H1 (cell line): ENCODE results near the gene OSBPL6. TPM values are rescaled to one million over a fixed set of nuclear protein-coding genes. Genes with fewer than 3 reads are reported as not detected.

Experiments
- ATF3 ChIP-seq: IDR thresholded peaks from 2 replicates; pipeline ENCODE4 v1.6.1; 2011; ENCODE audit warnings: low read depth, mild to moderate bottlenecking, low read length; ENCODE audit not compliant: insufficient read depth
- BACH1 ChIP-seq: IDR thresholded peaks from 2 replicates; pipeline ENCODE4 v1.6.1; 2012; ENCODE audit warnings: low read length, improper control_type of control experiment
- BCL11A ChIP-seq, 2 experiments: IDR thresholded peaks; one replicate each; pipeline ENCODE4 v1.6.1; 2011; ENCODE audit warnings: low read depth in 2 of 2, low read length in 2 of 2, mild to moderate bottlenecking in 2 of 2
- CTCF ChIP-seq, 3 experiments: IDR thresholded peaks; 1 replicate in 2 of 3; 2 replicates in 1 of 3; pipeline versions ENCODE4 v1.5.1 to v1.6.1; 2011; ENCODE audit warnings: low read length in 3 of 3, mild to moderate bottlenecking in 3 of 3, inconsistent platforms in 2 of 3, low read depth in 1 of 3, moderate library complexity in 1 of 3; ENCODE audit not compliant: insufficient read depth in 1 of 3; ENCODE audit errors: control extremely low read depth in 1 of 3
- KDM1A ChIP-seq: fragments of 200-600, 300-600 bp; sonication (generic); IDR thresholded peaks from 2 replicates; pipeline ENCODE4 v1.7.1; 2016; ENCODE audit warnings: mild to moderate bottlenecking, low read length, borderline replicate concordance
- POLR2A ChIP-seq, 2 experiments: IDR thresholded peaks; 1 replicate in 1 of 2; 2 replicates in 1 of 2; pipeline ENCODE4 v1.6.1; 2011; ENCODE audit warnings: low read depth in 2 of 2, low read length in 2 of 2, mild to moderate bottlenecking in 2 of 2; ENCODE audit errors: control extremely low read depth in 1 of 2
- SP4 ChIP-seq: IDR thresholded peaks from 2 replicates; pipeline ENCODE4 v1.6.1; 2012; ENCODE audit warnings: low read length, inconsistent platforms
- TCF12 ChIP-seq: IDR thresholded peaks from 2 replicates; pipeline ENCODE4 v1.6.1; 2011; ENCODE audit warnings: low read depth, mild to moderate bottlenecking, low read length
- TEAD4 ChIP-seq: IDR thresholded peaks from 2 replicates; pipeline ENCODE4 v1.6.1; 2012; ENCODE audit warnings: low read depth, low read length, inconsistent platforms, mixed read lengths
- polyA plus RNA-seq, 7 experiments: library from polyadenylated mRNA; depleted of rRNA in 3 of 7; stranded (reverse) in 5 of 7; unstranded in 2 of 7; fragments of >200 nt in 5 of 7; fragments of 200-250 nt in 2 of 7; gene quantifications; 1 replicate in 5 of 7; 2 replicates in 1 of 7; 4 replicates in 1 of 7; pipeline versions ENCODE4 v1.2.1 to v1.2.3, GENCODE V29; 2011 to 2013; ENCODE audit warnings: missing spikeins in 2 of 7, mixed read lengths in 2 of 7
- total RNA-seq: library from RNA; stranded (reverse); fragmentation: NEBNext Ultra II Directional; extraction: Animal tissue kit (Norgen Biotek cat#: 25700); gene quantifications from 2 replicates; pipeline ENCODE4 v1.2.1, GENCODE V29; 2021

The OSBPL6 gene
- total and polyA plus RNA-seq, 2 of the 8 experiments (the other 6 are each of a cell fraction or from before 2014, with no cell fraction given): 1.7 to 5.6 TPM

DNA sequence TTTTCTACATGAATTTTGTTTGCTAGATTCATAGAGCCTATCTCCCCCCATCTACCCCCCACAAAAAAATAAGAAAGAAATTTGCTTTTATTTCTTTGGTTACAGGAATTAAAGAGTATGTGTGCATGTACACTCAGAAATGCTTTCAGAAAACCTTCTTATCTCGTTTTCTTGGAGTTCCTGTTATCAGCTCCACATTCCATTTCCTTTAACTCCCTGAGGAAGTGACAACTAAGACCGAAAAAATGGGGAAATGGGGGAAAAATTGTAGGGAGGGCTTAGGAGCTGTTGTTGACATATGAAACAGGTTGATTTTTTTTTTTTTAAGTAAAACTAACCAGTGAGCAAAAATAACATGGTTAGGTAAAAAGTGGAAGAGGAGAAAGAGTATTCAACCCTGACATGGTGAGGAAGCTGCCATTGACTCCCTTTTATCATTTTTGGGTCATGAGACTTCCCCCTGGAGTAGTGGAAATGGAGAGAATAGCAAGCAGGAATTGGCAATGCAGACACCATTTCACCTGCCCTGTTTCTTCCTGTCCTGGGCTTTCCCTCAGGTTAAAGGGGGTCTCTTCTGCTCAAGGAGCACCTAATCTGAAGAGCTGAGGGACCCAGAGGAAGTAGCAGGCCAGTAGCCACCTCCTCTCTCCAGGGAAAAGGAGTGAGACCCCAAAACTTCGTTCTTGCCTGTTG lies 93.5 kb downstream of the OSBPL6 start (continued):
- TF ChIP-seq CTCF (IDR thresholded peaks at IDR 0.05; ENCODE audit: control extremely low read depth in 1 of 3, insufficient read depth in 1 of 3, low read depth in 1 of 3, low read length in 3 of 3) (no peak), TEAD4 (no peak), POLR2A (IDR thresholded peaks at IDR 0.05; ENCODE audit: control extremely low read depth in 1 of 2, low read depth in 2 of 2, low read length in 2 of 2) (no peak), TCF12 (no peak), KDM1A (no peak), BCL11A (IDR thresholded peaks at IDR 0.05; ENCODE audit: low read depth in 2 of 2, low read length in 2 of 2) (no peak), BACH1 (no peak), ATF3 (no peak), SP4 (no peak)
